ENCODE results near the gene TMEM120A.

The TMEM120A gene

GRCh38 chr7:75980430-75981202 is 13.8 kb downstream of the TMEM120A start:
- DNase-seq (ENCODE audit: low read depth in 2 of 2) = no peak

GRCh38 chr7:75979759-75980429 is 14.5 kb downstream of the TMEM120A start:
- no peak for DNase-seq (ENCODE audit: low read depth in 2 of 2)

GRCh38 chr7:75977743-75978142 is 16.7 kb downstream of the TMEM120A start:
- DNase-seq (ENCODE audit: low read depth in 2 of 2) = no peak

- DNase-seq (ENCODE audit: low read depth in 2 of 2) = no peak
Observed at GRCh38 chr7:75971961-75972763, 22.2 kb downstream of the TMEM120A start.

- no peak for DNase-seq (ENCODE audit: low read depth in 2 of 2)
Observed at GRCh38 chr7:75971309-75971960, 23.0 kb downstream of the TMEM120A start.

- no peak for DNase-seq (ENCODE audit: low read depth in 2 of 2)
Observed at GRCh38 chr7:75969704-75970498, 24.5 kb downstream of the TMEM120A start.

GRCh38 chr7:75969182-75969581 is 25.2 kb downstream of the TMEM120A start:
- no peak for DNase-seq (ENCODE audit: low read depth in 2 of 2)

GRCh38 chr7:75968561-75969001 is 25.8 kb downstream of the TMEM120A start:
- no peak for DNase-seq (ENCODE audit: low read depth in 2 of 2)

- DNase-seq (ENCODE audit: low read depth in 2 of 2) = no peak
Observed at GRCh38 chr7:75968012-75968411, 26.4 kb downstream of the TMEM120A start.

- no peak for DNase-seq (ENCODE audit: low read depth in 2 of 2)
Observed at GRCh38 chr7:75967487-75967997, 26.9 kb downstream of the TMEM120A start.

- DNase-seq (ENCODE audit: low read depth in 2 of 2) = no peak
Observed at GRCh38 chr7:75967055-75967454, 27.3 kb downstream of the TMEM120A start.

GRCh38 chr7:75966190-75966961 is 28.0 kb downstream of the TMEM120A start:
- no peak for DNase-seq (ENCODE audit: low read depth in 2 of 2)

GRCh38 chr7:75965617-75966016 is 28.8 kb downstream of the TMEM120A start:
- DNase-seq (ENCODE audit: low read depth in 2 of 2) = no peak

GRCh38 chr7:75963381-75963995 is 30.9 kb downstream of the TMEM120A start:
- no peak for DNase-seq (ENCODE audit: low read depth in 2 of 2)

GRCh38 chr7:75962607-75963380 is 31.6 kb downstream of the TMEM120A start:
- no peak for DNase-seq (ENCODE audit: low read depth in 2 of 2)

- no peak for DNase-seq (ENCODE audit: low read depth in 2 of 2)
Observed at GRCh38 chr7:75961218-75961617, 33.2 kb downstream of the TMEM120A start.

- DNase-seq (ENCODE audit: low read depth in 2 of 2) = no peak
Observed at GRCh38 chr7:75960372-75960771, 34.0 kb downstream of the TMEM120A start.

GRCh38 chr7:75958802-75959543 is 35.4 kb downstream of the TMEM120A start:
- DNase-seq (ENCODE audit: low read depth in 2 of 2) = no peak
